Eye (tissue), 1 donor: ENCODE measurements around the gene INMT.

ENCODE experiments used
- DNase-seq: peaks from one replicate; pipeline ENCODE4 v3.0.0-alpha.2; 2015

The INMT gene

DNA sequence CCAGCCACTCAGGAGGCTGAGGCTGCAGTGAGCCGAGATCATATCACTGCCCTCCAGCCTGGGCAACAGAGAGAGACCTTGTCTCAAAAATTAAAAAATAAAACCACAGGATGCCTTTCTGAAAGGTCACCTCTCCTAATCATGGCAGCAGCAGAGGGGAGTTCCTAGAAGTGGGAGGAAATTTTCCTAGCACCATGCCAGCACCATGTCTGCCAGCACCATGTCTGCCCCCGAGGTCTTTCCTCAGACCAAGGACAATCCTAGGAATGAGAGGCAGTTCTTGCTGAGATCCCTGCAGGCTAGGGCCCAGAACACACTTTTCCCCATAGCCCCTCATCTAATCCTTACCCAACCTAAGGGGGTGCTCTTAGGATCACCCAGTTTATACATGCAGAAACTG, 22.3 kb upstream of the INMT start:
- no peak for DNase-seq

GRCh38 chr7:30730097-30730496, 21.8 kb upstream of the INMT start:
- no peak for DNase-seq

DNA sequence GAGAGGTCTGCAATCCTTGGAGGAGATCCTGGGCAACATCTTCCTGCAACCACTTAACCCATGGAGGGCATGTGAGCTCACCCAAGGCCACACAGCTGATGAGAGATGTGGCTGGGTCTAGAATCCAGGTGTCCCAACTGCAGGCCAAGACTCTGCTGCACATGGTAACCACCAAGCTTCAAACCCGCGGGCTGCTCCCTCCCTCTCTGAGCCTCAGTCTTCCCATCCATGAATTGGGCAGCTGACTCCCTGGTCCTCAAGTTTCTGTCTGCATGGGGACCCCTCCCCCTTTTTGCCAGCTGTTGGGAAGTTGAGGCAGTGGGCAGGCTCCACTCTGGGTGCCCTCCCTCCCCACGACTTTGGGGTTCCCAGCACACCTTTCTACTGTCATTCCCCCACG, 20.9 kb upstream of the INMT start:
- no peak for DNase-seq

DNA sequence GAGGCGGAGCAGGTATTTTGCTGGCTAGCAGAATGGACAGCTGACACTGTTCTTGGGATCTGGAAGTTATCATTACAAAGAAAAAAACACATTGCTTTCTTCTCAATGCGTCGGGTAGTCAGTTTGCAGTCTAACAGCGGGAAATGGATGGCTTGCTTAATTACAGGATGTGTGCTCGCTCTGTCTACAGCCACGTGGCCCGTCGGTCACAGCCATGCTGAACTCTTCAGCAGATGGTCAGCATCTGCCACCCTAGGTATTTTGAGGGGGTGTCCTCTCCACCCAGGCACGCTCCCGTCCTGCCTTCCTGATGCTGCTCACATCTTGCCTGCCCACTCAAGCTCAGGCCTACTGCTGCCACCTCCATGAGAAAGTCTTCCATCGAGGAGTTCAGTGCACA, 20.4 kb upstream of the INMT start:
- peak; percentile 65 for DNase-seq

- DNase-seq = no peak
These were observed 19.3 kb upstream of the INMT start for GRCh38 chr7:30732606-30733005.

GRCh38 chr7:30733216-30733615, 18.7 kb upstream of the INMT start:
- no peak for DNase-seq

- no peak for DNase-seq
These were observed 18.2 kb upstream of the INMT start for GRCh38 chr7:30733691-30734090.

- DNase-seq = peak; percentile 57
These were observed 17.4 kb upstream of the INMT start for GRCh38 chr7:30734497-30734896.

DNA sequence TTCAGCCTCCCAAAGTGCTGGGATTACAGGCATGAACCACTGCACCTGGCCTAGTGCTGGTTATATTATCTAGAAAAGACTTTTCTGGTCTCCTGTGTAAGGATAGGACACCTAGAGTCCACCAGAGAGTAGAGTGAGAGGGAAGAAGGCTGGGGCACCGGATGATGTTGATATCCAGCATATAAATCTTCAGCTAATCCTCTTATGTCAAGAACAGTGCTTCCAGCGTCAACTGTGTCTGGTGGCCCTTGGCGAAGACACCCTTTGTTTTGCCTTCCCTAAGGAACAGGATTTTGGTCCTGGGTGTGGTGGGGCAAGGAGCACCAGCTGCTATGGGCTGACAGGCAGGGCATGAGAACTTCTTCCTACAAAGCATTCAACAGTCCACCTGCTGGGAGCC, 16.3 kb upstream of the INMT start:
- DNase-seq = no peak

- no peak for DNase-seq
These were observed 15.6 kb upstream of the INMT start for GRCh38 chr7:30736291-30736690.

GRCh38 chr7:30738026-30738915, 13.7 kb upstream of the INMT start:
- DNase-seq = no peak

- DNase-seq = no peak
These were observed 12.2 kb upstream of the INMT start for GRCh38 chr7:30739691-30740090.

DNA sequence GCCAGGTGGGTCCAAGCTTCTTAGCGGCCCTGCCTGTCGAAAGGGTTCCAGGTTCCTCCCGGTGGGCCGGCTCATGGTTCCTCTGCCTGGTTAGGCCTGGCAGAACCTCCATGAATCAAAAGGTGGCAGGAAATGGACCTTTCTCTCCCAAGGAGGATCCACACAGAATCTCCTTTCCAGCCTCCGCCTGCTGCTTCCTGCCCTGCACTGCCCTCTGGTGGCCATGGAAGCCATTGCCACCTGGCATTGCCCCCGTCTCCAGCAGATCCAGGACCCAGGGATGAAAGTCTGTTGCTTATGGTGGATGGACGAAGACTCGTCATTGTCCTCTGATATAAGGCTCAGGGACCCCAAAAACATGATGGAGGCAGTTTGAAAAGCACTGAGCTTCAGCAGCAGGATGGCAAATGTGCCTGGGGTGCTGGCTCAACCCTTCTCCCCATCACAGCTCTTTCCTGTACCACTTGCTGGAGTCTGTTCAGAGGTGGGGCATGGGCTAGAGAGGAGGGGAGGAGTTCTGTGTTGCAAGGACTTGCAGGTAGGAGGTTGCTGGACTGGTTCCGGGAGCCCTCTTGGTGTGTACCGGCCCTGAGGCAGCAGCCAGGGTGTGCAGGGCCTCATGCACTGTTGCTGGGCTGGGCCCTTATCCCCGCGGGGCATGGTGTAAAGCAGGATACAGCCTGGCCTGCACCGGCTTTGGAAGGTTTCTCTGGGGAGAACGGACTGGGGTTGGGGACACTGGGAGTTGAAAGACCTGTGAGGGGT, 11.3 kb upstream of the INMT start:
- DNase-seq = peak; percentile 90

DNA sequence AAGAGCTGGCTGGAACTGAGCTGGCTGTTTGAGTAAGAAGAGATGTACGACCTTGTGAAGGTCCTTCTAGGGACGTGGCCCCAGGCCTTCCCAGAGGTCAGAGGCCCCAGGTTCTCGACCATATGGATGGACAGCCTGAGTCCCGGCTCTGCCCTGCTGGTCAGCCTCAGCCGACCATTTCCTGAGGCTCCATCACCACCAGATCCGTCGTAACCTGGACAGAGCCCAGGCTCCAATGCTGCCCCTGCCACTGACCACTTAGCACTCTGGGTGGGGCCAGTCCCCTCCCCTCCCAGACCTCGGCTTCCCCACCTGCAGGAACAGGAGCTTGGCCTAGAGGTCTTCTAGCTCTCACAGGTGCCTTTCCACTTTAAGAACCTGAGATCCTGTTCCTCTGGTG, 10.6 kb upstream of the INMT start:
- no peak for DNase-seq

GRCh38 chr7:30743371-30744074, 8.4 kb upstream of the INMT start:
- no peak for DNase-seq

DNA sequence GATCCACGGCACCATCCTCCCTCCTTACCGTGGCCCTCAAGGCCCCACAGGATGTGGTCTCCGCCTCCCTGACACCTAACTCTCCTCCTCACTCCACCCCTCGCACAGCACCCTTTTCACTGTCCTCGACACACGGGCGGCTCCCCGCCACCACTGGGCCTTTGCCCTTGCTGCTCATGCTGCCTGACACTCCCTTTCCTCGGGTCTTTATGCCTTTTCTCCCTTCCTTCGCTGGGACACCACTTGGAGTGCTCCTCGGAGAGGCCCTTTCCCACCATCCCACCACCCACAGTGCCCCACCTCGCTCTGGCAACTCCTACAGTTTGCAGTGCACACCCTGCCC, 7.9 kb upstream of the INMT start:
- DNase-seq = no peak

- no peak for DNase-seq
These were observed 6.5 kb upstream of the INMT start for GRCh38 chr7:30745261-30745941.

- DNase-seq = no peak
These were observed 1.9 kb upstream of the INMT start for GRCh38 chr7:30750010-30750409.

GRCh38 chr7:30750683-30751650, 968 bp upstream of the INMT start:
- DNase-seq = no peak

- no peak for DNase-seq
These were observed 549 bp downstream of the INMT start for GRCh38 chr7:30752484-30752883.

- no peak for DNase-seq
These were observed 1.0 kb downstream of the INMT start for GRCh38 chr7:30752979-30753378.

DNA sequence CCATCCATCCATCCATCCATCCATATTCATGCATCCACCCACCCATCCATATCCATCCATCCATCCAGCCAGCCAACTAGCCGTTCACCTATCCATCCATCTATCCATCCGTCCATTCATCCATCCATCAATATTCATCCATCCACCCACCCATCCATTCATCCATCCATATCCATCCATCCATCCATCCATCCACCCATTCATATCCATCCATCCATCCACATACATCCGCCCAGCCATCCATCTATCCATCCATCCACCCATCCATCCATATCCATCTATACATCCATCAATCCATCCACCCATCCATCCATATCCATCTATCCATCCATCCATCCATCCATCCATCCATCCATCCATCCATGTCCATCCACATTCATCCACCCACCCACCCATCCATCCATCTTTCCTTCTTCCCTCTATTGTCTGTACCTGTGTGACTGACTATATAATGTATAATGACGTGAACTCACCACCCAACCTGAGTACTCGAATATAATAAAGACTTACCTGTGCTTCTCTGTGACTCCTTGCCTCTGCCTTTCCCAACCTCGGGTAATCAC, 2.5 kb downstream of the INMT start:
- no peak for DNase-seq
